HG02571 (cell line): ENCODE measurements around the gene PLXDC1.
"Not testable (repeated sequence)": the region's sequence is repeated elsewhere in the genome, so short reads cannot be mapped to it uniquely, and the experiment has no call there.

Experiments
- ATAC-seq: cut with Tn5 transposase; IDR thresholded peaks from one replicate; pipeline ENCODE4 v1.9.1; 2021; ENCODE audit warnings: mild to moderate bottlenecking, moderate library complexity; ENCODE audit not compliant: unreplicated experiment

PLXDC1 gene

DNA sequence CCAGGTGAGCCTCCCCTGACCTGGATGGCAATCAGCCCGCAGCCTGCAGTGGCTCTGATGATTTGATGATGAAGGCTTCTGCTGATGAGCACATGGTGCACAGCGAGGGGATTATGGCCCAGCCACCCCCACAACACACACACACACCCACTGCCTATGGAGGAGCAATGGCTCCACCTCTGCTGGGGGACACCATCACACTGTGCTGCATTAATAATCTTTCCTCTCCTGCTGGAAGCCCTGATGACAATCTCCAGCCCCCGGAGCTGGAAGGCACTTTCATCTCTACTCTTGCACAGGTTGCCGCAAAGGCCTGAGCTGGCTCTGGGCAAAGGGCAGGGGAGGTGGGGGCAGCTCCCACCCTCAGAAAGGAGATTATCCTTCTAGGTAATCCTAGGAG lies 79.9 kb downstream of the PLXDC1 start:
- no peak for ATAC-seq

DNA sequence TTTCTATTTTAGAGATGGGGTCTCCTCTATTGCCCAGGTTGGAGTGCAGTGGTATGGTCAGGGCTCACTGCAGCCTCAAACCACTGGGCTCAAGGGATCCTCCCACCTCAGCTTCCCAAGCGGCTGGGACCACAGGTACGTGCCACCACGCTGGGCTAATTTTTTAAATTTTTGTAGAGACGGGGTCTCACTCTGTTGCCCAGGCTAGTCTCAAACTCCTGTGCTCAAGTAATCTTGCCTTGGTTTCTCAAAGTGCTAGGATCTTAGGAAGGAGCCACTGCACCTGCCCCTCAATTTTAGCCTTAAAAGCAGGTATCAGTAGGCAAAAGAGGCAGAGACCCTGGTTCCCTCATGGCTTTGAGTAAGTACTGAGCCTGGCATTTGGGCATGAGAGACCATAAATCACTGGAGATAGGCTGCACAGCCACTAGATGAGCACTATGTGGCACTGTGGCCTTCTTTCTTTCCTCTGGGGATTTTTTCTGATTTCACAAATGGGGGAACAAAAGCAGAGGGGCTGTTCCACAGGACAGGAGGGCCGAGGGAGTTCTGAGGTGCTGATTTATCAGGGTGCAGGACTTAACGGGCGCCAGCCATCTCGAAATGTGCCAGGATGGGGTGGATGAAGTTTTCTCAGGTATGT lies 82.2 kb downstream of the PLXDC1 start:
- no peak for ATAC-seq

DNA sequence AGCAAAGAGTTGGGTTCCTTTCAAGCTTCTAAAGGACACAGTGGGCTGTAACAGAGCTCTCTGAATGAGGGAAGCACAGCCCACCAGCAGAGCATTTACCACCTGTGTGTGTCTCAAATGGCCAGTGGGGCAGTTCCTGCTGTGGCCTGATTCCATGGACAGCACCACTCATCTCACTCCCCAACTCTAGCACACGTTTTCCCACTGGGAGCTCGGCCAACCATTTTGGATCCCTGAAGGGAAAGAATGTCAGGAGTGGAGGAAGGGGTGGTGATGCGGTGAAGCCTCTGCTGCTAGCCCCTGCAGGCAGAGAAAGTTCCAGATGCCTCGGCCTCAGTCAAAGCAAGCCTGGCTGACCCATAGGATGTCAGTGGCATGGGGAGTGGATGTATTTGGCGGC lies 86.6 kb downstream of the PLXDC1 start:
- ATAC-seq = no peak

GRCh38 chr17:39064374-39064773 lies 87.1 kb downstream of the PLXDC1 start:
- no peak for ATAC-seq

- ATAC-seq = no peak
Observed at GRCh38 chr17:39063681-39064069, 87.8 kb downstream of the PLXDC1 start.

- ATAC-seq = no peak
Observed at GRCh38 chr17:39062846-39063680, 88.4 kb downstream of the PLXDC1 start.

GRCh38 chr17:39058524-39058923 lies 92.9 kb downstream of the PLXDC1 start:
- ATAC-seq = no peak

GRCh38 chr17:39057701-39058206 lies 93.7 kb downstream of the PLXDC1 start:
- ATAC-seq = no peak

- ATAC-seq = no peak
Observed at GRCh38 chr17:39054111-39054645, 97.3 kb downstream of the PLXDC1 start.

- not testable (repeated sequence) for ATAC-seq
Observed at GRCh38 chr17:39052423-39052822, 99.0 kb downstream of the PLXDC1 start.

DNA sequence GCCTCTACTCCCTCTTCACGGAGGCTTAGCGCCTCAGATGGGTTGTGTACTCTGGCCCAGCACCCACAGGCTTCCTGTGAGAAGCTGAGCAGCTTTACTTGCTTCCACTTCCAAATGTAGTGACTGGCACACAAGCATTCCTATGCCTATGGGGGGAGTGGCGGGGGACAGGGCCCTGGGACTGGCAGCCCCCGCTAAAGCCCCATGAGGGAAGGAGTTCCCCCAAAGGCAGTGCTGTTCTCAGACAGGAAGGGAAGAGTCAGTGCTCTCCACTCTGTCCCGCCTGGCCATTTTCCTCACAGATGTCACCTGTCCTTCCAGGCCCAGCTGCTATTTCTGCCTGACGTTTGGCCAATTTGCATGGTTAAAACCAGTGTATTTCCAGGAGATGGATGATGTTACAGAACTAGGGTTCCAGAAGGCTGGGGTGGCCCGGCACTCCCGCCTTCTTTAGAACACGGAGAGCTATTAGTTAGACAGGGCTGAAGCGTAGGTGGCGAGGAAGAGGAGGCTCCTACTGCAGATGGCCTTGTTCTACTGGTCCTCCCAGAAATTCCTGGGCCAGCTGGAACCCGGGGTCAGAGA lies 100.3 kb downstream of the PLXDC1 start:
- no peak for ATAC-seq

- no peak for ATAC-seq
Observed at GRCh38 chr17:39045948-39046679, 105.3 kb downstream of the PLXDC1 start.

GRCh38 chr17:39036009-39036408 lies 115.4 kb downstream of the PLXDC1 start:
- ATAC-seq = no peak

DNA sequence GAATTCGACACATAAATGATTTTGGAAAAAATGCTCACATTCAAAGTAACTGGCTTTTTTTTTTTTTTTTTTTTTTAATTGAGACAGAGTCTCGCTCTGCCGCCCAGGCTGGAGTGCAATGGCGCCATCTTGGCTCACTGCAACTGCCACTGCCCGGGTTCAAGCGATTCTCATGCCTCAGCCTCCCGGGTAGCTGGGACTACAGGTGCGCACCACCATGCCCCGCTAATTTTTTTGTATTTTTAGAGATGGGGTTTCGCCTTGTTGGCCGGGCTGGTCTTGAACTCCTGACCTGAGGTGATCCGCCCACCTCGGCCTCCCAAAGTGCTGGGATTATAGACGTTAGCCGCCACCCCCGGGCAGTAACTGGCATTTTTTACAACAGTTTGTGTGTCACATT lies 115.9 kb downstream of the PLXDC1 start:
- ATAC-seq = not testable (repeated sequence)

- ATAC-seq = no peak
Observed at GRCh38 chr17:39028690-39029089, 122.7 kb downstream of the PLXDC1 start.

GRCh38 chr17:39027455-39028035 lies 123.9 kb downstream of the PLXDC1 start:
- ATAC-seq = no peak

GRCh38 chr17:39026980-39027451 lies 124.4 kb downstream of the PLXDC1 start:
- ATAC-seq = no peak

- ATAC-seq = not testable (repeated sequence)
Observed at GRCh38 chr17:39026346-39026745, 125.1 kb downstream of the PLXDC1 start.

GRCh38 chr17:39022924-39023323 lies 128.5 kb downstream of the PLXDC1 start:
- ATAC-seq = no peak

DNA sequence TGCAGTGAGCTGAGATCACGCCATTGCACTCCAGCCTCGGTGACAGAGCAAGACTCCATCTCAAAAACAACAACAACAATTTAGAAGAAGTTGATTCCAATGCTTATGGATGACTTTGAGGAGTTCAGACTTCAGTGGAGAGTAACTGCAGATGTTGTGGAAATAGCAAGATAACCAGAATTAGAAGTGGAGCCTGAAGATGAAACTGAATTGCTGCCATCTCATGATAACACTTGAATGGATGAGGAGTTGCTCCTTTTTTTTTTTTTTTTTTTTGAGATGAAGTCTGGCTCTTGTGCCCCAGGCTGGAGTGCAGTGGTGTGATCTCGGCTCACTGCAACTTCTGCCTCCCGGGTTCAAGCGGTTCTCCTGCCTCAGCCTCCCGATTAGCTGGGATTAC lies 131.4 kb downstream of the PLXDC1 start:
- ATAC-seq = not testable (repeated sequence)
